Upper lobe of right lung (tissue), 1 donor: ENCODE data around the gene ANKRD31. TPM values are rescaled to one million over a fixed set of nuclear protein-coding genes. Genes with fewer than 3 reads are reported as not detected.
A peak's percentile ranks its signal among the peaks of the same experiment; 100 is the strongest.
"Not testable (repeated sequence)": the region's sequence is repeated elsewhere in the genome, so short reads cannot be mapped to it uniquely, and the experiment has no call there.

Source experiments
- ATAC-seq: fragments of 200-7000 bp; cut with Tn5 transposase; one replicate; pipeline ENCODE4 v1.9.1; 2020; ENCODE audit warnings: mild to moderate bottlenecking, moderate library complexity
- DNase-seq: peaks from one replicate; pipeline ENCODE4 v3.0.0-alpha.2; 2020
- H3K27ac ChIP-seq: fragments of 200-600 bp; one replicate; pipeline ENCODE4 v1.8.0; 2022
- H3K27me3 ChIP-seq: fragments of 200-600 bp; one replicate; pipeline ENCODE4 v1.8.0; 2022; ENCODE audit warnings: mild to moderate bottlenecking
- H3K36me3 ChIP-seq: fragments of 200-600 bp; one replicate; pipeline ENCODE4 v1.8.0; 2022
- H3K4me1 ChIP-seq: fragments of 200-600 bp; one replicate; pipeline ENCODE4 v1.8.0; 2022
- H3K4me3 ChIP-seq: fragments of 200-600 bp; one replicate; pipeline ENCODE4 v1.8.0; 2022; ENCODE audit warnings: mild to moderate bottlenecking
- H3K9me3 ChIP-seq: fragments of 200-600 bp; one replicate; pipeline ENCODE4 v1.8.0; 2022
- intact Hi-C: fragments of 100-400 bp; cut with DNase I; formaldehyde crosslinking; loops from one replicate; pipeline ENCODE4 v1.11.0; 2022
- total RNA-seq: library from RNA; stranded (reverse); fragmentation: NEBNext Ultra II Directional; extraction: Animal tissue kit (Norgen Biotek cat#: 25700); gene quantifications from one replicate; pipeline ENCODE4 v1.2.1, GENCODE V29; 2021
- TF ChIP-seq, protein P1 (sequence below): fragments of 200-600 bp; IDR thresholded peaks from one replicate; pipeline ENCODE4 v1.8.0; 2022; ENCODE audit warnings: antibody characterized with exemption
- donor health status: DM: no; HTN: yes; CAD: no; lungs with severe emphysema.

Gene ANKRD31
- total RNA-seq, 1 donor from 2014 or later, result 0.14 TPM

DNA sequence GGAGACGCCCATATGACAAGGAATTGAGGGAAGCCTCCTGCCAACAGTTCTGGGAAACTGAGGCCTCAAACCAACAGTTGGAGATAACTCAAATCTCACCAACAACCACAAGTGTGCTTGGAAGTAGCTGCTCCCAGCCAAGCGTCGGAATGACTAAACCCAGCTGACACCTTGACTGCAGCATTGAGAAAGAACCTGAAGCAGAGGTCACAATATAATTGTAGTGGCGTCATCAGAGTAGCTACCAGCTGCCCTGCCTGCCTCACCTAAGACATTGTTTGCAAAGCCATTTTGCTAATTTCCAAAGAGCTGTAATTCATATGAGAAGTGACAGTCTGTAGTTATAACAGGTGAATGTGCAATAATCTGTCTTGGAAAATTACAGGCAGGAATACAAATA is 40.8 kb upstream of the ANKRD31 start:
- no peak overlapping the region for H3K27ac ChIP-seq
- intact Hi-C loops, result no loop called here

DNA sequence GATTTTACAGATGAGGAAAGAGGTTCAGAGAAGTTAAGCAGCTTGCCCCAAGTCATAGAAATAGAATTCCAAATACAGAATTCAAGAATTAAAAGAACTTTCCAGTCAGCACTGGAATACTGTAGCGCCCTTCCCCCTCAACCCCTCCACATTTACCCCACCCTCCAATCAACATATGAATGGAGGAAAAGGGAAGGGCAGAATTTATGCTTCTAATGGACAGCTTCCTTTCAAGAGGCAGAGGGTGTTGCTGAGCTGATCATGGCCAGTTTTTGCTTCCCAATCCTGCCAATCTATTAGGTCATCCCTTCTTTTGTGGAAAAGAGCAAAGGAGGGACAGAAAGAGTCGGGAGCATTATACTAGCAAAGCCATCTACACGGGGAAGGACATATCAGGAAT is 39.1 kb upstream of the ANKRD31 start:
- Histone ChIP-seq H3K27me3 (no peaks in the 10 kb centered on the region), H3K4me1 (no peaks in the 10 kb centered on the region), H3K9me3 (no peaks in the 10 kb centered on the region), H3K36me3 (no peaks in the 10 kb centered on the region), H3K4me3 (no peak overlapping the region), H3K27ac (no peak overlapping the region)
- TF ChIP-seq, protein P1, sequence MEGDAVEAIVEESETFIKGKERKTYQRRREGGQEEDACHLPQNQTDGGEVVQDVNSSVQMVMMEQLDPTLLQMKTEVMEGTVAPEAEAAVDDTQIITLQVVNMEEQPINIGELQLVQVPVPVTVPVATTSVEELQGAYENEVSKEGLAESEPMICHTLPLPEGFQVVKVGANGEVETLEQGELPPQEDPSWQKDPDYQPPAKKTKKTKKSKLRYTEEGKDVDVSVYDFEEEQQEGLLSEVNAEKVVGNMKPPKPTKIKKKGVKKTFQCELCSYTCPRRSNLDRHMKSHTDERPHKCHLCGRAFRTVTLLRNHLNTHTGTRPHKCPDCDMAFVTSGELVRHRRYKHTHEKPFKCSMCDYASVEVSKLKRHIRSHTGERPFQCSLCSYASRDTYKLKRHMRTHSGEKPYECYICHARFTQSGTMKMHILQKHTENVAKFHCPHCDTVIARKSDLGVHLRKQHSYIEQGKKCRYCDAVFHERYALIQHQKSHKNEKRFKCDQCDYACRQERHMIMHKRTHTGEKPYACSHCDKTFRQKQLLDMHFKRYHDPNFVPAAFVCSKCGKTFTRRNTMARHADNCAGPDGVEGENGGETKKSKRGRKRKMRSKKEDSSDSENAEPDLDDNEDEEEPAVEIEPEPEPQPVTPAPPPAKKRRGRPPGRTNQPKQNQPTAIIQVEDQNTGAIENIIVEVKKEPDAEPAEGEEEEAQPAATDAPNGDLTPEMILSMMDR, result no peak
- intact Hi-C loops, result no loop called here
- DNase-seq (no peak), ATAC-seq (no peak)

More for the DNA sequence above, 40.8 kb upstream of the ANKRD31 start:
- TF ChIP-seq, protein P1, result no peak
- no peak for DNase-seq
- H3K9me3 ChIP-seq, result no peaks in the 10 kb centered on the region
- no peak overlapping the region for H3K4me3 ChIP-seq
- no peaks in the 10 kb centered on the region for H3K27me3 ChIP-seq
- no peaks in the 10 kb centered on the region for H3K4me1 ChIP-seq
- ATAC-seq, result peak; percentile 66
- no peaks in the 10 kb centered on the region for H3K36me3 ChIP-seq

DNA sequence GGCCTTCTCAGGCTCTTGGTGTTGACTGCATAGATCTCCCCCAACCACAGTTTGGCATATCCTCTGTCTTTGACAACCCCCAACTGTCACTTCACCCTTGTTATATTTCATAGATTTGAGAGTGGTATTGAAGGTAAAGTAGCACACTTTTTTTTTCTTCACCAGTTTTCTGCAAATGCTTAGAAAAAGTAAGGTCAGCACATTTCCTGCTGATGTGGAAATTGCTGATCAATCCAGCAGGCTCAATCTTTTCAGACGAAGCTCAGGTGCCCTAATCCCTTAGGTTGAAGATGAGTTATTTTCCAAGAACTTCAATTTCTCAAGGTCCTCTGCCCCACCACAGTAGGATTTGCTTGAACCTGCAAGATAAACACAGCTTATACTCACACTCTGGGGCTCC is 38.5 kb upstream of the ANKRD31 start:
- no peak overlapping the region for H3K27ac ChIP-seq
- no peak for ATAC-seq
- no peaks in the 10 kb centered on the region for H3K27me3 ChIP-seq
- TF ChIP-seq, protein P1, result no peak
- H3K4me1 ChIP-seq, result no peaks in the 10 kb centered on the region
- no peak for DNase-seq
- intact Hi-C loops, result no loop called here
- H3K4me3 ChIP-seq, result no peak overlapping the region
- H3K36me3 ChIP-seq, result no peaks in the 10 kb centered on the region
- no peaks in the 10 kb centered on the region for H3K9me3 ChIP-seq

DNA sequence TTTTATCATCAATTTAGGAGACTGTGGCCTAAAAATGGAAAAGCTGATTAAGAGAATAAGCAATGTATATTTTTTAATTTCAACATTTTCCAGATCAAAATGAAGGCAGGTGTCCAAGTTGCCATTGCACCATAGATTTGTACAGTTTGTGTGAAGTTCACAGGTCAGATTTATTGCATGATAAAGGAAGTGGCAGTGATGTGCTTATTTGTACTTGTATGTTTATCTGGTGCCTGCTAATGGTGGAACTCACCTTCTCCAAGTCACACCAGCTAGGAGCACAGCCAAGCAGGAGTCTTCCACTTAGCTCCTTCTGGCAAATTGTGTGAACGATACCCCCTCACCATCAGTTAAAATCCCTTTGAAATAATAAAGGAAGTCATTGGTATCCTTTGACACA is 37.8 kb upstream of the ANKRD31 start:
- intact Hi-C loops, result no loop called here
- no peak for DNase-seq
- Histone ChIP-seq H3K4me1 (no peaks in the 10 kb centered on the region), H3K36me3 (no peaks in the 10 kb centered on the region), H3K27ac (no peak overlapping the region), H3K4me3 (no peak overlapping the region), H3K27me3 (no peaks in the 10 kb centered on the region), H3K9me3 (no peaks in the 10 kb centered on the region)
- TF ChIP-seq, protein P1, result no peak
- no peak for ATAC-seq

DNA sequence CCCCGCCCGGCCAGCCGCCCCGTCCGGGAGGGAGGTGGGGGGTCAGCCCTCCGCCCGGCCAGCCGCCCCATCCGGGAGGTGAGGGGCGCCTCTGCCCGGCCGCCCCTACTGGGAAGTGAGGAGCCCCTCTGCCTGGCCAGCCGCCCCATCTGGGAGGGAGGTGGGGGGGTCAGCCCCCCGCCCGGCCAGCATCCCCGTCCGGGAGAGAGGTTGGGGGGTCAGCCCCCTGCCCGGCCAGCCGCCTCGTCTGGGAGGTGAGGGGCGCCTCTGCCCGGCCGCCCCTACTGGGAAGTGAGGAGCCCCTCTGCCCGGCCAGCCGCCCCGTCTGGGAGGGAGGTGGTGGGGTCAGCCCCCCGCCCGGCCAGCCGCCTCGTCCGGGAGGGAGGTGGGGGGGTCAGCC is 33.9 kb upstream of the ANKRD31 start:
- ATAC-seq, H3K4me1 ChIP-seq, H3K4me3 ChIP-seq, H3K9me3 ChIP-seq, H3K27me3 ChIP-seq, intact Hi-C loops, DNase-seq, H3K36me3 ChIP-seq, H3K27ac ChIP-seq: not testable (repeated sequence)

DNA sequence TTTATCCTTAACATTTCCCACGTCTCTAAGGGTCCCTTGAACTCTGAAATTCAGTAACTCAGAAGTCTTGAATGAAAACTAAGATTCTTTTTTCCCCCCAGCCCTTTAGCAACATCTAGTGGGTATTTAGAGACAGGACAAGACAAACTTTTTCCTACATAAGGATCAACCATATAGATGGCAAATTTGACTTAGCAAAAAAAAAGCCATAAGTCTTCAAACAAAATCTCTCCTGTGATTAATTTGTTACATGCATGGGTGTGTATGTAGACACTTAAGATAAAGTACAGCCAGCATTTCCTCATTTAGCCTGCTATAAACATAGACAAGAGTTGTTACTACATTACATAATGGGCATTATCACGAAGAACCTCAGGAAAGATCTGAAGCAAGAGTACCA is 29.1 kb upstream of the ANKRD31 start:
- Histone ChIP-seq H3K4me1 (no peaks in the 10 kb centered on the region), H3K27ac (no peak overlapping the region), H3K4me3 (no peak overlapping the region), H3K27me3 (no peaks in the 10 kb centered on the region), H3K36me3 (no peaks in the 10 kb centered on the region), H3K9me3 (no peaks in the 10 kb centered on the region)
- intact Hi-C loops, result no loop called here
- ATAC-seq, result peak; percentile 39
- TF ChIP-seq, protein P1, result peak; percentile 50
- no peak for DNase-seq
